Kidney tubule cell (primary cell): ENCODE results near the gene FGFRL1.

ENCODE experiments used
- DNase-seq: peaks from one replicate; pipeline ENCODE4 v3.0.0-alpha.2; 2018; ENCODE audit warnings: low spot score

FGFRL1 gene

DNA sequence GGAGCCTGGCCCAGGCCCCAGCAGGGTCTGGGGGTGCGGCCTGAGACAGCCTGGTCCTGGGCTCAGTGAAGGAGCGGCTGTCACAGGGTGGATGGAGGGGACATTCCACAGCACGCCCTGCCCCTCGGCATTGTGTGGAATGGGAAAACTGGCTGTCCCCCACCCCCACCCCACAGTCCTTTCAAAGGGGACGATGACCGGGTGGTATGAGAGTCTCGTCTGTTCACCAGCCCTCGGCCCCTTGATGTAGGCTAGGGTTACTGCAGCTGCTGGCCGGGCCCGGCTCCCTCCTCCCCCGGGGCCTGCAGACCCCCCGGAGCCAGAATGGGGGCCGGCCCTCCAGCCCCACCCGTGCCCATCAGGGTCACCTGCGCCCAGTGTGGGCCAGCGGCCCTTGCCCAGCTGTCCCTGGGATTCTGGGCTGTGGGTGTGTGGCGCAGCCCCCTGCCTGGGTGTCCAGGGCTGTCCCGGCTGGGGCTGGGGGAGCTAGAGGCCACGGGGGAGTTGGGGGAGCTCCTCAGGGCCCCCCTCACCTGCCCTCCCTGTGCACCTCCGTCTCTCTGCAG, 11.7 kb downstream of the FGFRL1 start:
- no peak for DNase-seq

- no peak for DNase-seq
Observed at GRCh38 chr4:1023895-1024740, 12.7 kb downstream of the FGFRL1 start.

- no peak for DNase-seq
Observed at GRCh38 chr4:1024882-1025545, 13.6 kb downstream of the FGFRL1 start.

- peak; percentile 69 for DNase-seq
Observed at GRCh38 chr4:1026115-1026514, 14.7 kb downstream of the FGFRL1 start.

DNA sequence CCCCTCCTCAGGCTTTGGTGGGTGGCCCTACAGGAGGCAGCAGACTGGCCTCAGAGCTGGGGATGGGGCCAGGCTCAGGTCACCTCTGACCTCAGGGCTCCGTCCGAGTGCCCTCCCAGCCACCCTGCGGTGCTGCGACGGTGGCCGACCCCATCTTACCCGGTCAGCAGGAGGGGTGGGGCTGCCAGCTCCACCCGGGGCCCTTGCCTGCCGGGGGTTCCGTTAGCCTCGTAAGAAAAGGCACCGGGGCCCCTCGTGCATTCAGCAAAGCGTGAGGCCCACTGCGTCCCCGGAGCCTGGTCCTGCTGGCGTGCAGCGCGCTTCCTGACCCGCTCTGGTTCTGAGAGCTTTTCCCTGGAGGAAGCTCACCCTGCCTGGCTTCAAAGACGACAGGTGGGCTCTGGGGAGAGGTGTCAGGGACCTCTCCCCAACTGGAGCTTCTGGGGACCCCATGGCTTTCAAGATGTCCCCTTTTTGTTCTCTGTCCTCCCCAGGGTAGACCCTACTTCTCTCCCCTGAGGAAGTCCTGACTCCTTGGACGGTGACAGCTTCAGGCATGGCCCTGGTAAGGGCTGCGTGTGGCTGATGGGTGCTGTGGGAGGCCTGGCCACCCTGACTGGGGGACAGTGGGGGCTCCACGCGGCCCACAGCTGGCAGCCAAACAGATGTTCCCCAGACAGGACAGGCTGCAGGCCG, 15.9 kb downstream of the FGFRL1 start:
- no peak for DNase-seq

GRCh38 chr4:1027915-1028238, 16.5 kb downstream of the FGFRL1 start:
- no peak for DNase-seq

- no peak for DNase-seq
Observed at GRCh38 chr4:1028574-1029220, 17.3 kb downstream of the FGFRL1 start.

- DNase-seq, result no peak
Observed at GRCh38 chr4:1029529-1029928, 18.1 kb downstream of the FGFRL1 start.

DNA sequence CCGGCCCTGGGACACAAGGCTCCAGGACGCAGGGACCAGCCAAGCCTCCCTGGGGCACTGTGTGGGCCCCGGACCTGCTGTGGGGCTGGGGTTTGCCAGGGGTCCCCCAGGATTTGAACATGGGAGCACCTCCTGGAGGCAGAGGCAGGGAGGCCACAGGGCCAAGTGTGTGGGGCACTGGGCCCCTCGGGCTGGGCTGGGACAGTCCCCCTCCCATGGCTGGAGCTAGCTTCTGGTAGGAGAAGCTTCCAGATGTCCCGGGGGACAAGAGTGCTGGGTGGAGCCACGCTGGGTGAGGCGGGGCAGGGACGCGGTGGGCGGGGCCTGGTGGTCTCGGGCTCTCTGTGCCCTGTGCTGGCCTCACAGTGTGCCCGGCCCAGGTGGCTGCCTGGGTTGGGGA, 18.6 kb downstream of the FGFRL1 start:
- no peak for DNase-seq

DNA sequence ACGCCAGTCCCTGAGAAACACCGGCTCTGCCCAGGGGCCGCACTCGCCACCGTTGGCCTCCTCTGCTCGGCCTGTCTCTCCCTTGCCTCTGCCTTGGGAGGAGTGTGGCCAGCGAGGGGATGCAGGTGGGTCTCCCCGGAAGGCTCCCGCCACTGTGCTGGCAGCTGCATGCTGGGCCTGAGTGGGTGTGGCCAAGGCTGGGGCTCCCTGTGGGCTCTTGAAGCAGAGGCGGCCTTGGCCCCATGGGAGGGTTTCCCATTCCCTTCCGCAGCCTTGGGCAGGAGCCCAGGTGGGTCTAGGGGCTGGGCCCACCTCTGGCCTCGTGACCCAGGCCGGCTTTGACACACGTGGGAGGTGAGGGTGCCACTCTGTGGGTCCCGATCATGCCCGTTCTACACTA, 19.1 kb downstream of the FGFRL1 start:
- no peak for DNase-seq

GRCh38 chr4:1031346-1031745, 19.9 kb downstream of the FGFRL1 start:
- DNase-seq, result no peak

GRCh38 chr4:1031956-1032795, 20.8 kb downstream of the FGFRL1 start:
- no peak for DNase-seq

GRCh38 chr4:1032861-1033260, 21.4 kb downstream of the FGFRL1 start:
- no peak for DNase-seq

GRCh38 chr4:1033840-1034551, 22.6 kb downstream of the FGFRL1 start:
- DNase-seq, result no peak

GRCh38 chr4:1035510-1035909, 24.1 kb downstream of the FGFRL1 start:
- DNase-seq, result no peak

DNA sequence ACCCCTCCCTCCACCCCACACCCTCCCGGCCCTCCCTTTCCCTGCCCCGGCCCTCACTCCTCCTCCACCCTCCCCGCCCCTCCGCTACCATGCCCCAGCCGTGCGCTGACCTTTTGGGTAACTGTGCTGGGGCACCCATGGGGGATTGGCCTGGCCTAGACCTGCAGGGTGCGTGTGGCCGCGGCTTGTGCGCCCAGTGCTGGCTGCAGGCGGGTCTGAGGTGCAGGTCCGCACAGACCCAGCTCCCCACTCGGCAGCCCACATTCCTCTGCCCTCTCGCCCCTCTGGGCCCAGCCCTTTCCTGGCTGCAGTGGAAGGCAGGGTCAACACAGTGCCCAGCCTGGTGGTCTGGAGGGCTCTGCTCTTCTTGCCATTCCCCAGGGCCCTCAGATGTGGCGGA, 24.7 kb downstream of the FGFRL1 start:
- no peak for DNase-seq

GRCh38 chr4:1036976-1037810, 25.8 kb downstream of the FGFRL1 start:
- no peak for DNase-seq

GRCh38 chr4:1038948-1039492, 27.6 kb downstream of the FGFRL1 start:
- DNase-seq, result no peak
